A549 (cell line): Measurements from ENCODE around the gene C1orf87. TPM values are rescaled to one million over a fixed set of nuclear protein-coding genes. Genes with fewer than 3 reads are reported as not detected.

Source experiments
- ATAC-seq, 2 experiments: fragments of 200-7000 bp in 1 of 2; fragments of >200 bp in 1 of 2; cut with Nextera tagmentation in 1 of 2; cut with Tn5 transposase in 1 of 2; 3 replicates each; pipeline versions ENCODE4 v1.8.0 to v1.9.1; 2018 to 2020; ENCODE audit warnings: mild to moderate bottlenecking in 1 of 2, moderate library complexity in 1 of 2
- CTCF ChIA-PET: fragments of 300-600 bp; sonication (Branson Sonifier 250); formaldehyde crosslinking; extraction: SDS; loops from one replicate; lab custom pipeline; 2021; ENCODE audit warnings: antibody characterized with exemption, inconsistent platforms; lab: Yijun Ruan, JAX
- POLR2A ChIA-PET: fragments of 350-600 bp; formaldehyde crosslinking; extraction: SDS; loops from one replicate; lab custom pipeline; 2021; ENCODE audit warnings: antibody characterized with exemption, inconsistent platforms; lab: Yijun Ruan, JAX
- DNase-seq, 2 experiments: peaks; one replicate each; pipeline versions ENCODE4 v3.0.0 to v3.0.0-alpha.2; 2011 to 2016; ENCODE audit warnings: low read depth in 1 of 2, low spot score in 1 of 2
- FAIRE-seq: peaks from 2 replicates; lab custom pipeline; 2011; peaks lifted over from hg19 to GRCh38; lab: Jason Lieb, UNC
- H3K27ac ChIP-seq, 2 experiments: fragments of >200 bp; sonication (Bioruptor Twin); formaldehyde crosslinking; 3 replicates each; pipeline ENCODE4 v1.5.1; 2016 to 2017
- H3K4me1 ChIP-seq: fragments of >200 bp; sonication (Bioruptor Twin); formaldehyde crosslinking; 3 replicates; pipeline ENCODE4 v1.6.1; 2016
- H3K4me2 ChIP-seq: fragments of >200 bp; sonication (Bioruptor Twin); formaldehyde crosslinking; 3 replicates; pipeline ENCODE4 v1.6.1; 2016
- H3K4me3 ChIP-seq: fragments of >200 bp; sonication (Bioruptor Twin); formaldehyde crosslinking; 3 replicates; pipeline ENCODE4 v1.5.1; 2016
- H3K9me3 ChIP-seq: fragments of >200 bp; sonication (Bioruptor Twin); formaldehyde crosslinking; 3 replicates; pipeline ENCODE4 v1.6.1; 2016
- BHLHE40 ChIP-seq: IDR thresholded peaks from 2 replicates; pipeline ENCODE4 v1.6.1; 2012; ENCODE audit warnings: low read depth, low read length, inconsistent platforms
- CBX2 ChIP-seq: fragments of 200-600 bp; sonication (generic); IDR thresholded peaks from 2 replicates; pipeline ENCODE4 v1.6.1; 2016; ENCODE audit warnings: low read depth, mild to moderate bottlenecking, borderline replicate concordance
- CBX8 ChIP-seq: fragments of 200-600 bp; sonication (generic); IDR thresholded peaks from 2 replicates; pipeline ENCODE4 v1.6.1; 2016
- CEBPB ChIP-seq, 2 experiments: fragments of >200 bp in 1 of 2; sonication (Bioruptor Twin) in 1 of 2; formaldehyde crosslinking in 1 of 2; IDR thresholded peaks; 2 replicates each; pipeline ENCODE4 v1.6.1; 2012 to 2016
- CHD2 ChIP-seq: fragments of 150-350 bp; IDR thresholded peaks from 2 replicates; pipeline ENCODE4 v1.6.1; 2014; ENCODE audit warnings: low read length; ENCODE audit not compliant: partially characterized antibody
- CHD4 ChIP-seq: fragments of 200-600 bp; sonication (generic); IDR thresholded peaks from 2 replicates; pipeline ENCODE4 v1.6.1; 2016; ENCODE audit warnings: antibody characterized with exemption, mild to moderate bottlenecking, borderline replicate concordance
- EP300 ChIP-seq, 2 experiments: fragments of >200 bp; sonication (Bioruptor Twin); formaldehyde crosslinking; IDR thresholded peaks; 2 replicates in 1 of 2; 3 replicates in 1 of 2; pipeline ENCODE4 v1.6.1; 2016 to 2017
- GATA3 ChIP-seq: IDR thresholded peaks from 2 replicates; pipeline ENCODE4 v1.6.1; 2012; ENCODE audit warnings: borderline replicate concordance
- HEYL ChIP-seq: fragments of 250-450 bp; sonication (Bioruptor Pico); IDR thresholded peaks from 2 replicates; pipeline ENCODE4 v1.8.0; 2021; ENCODE audit warnings: mild to moderate bottlenecking, moderate library complexity
- HOXA7 ChIP-seq: fragments of 250-450 bp; sonication (Bioruptor Pico); IDR thresholded peaks from 2 replicates; pipeline ENCODE4 v1.5.0; 2020; ENCODE audit warnings: mild to moderate bottlenecking, moderate library complexity
- JUNB ChIP-seq: fragments of >200 bp; sonication (Bioruptor Twin); formaldehyde crosslinking; IDR thresholded peaks from 2 replicates; pipeline ENCODE4 v1.6.1; 2016
- KDM1A ChIP-seq: fragments of 200-600 bp; sonication (generic); IDR thresholded peaks from 2 replicates; pipeline ENCODE4 v1.6.1; 2016; ENCODE audit warnings: low read depth, mild to moderate bottlenecking
- MAFK ChIP-seq: fragments of 450-650 bp; IDR thresholded peaks from 2 replicates; pipeline ENCODE4 v1.6.1; 2014; ENCODE audit not compliant: partially characterized antibody
- MAZ ChIP-seq: fragments of 150-350 bp; IDR thresholded peaks from 2 replicates; pipeline ENCODE4 v1.6.1; 2014; ENCODE audit warnings: antibody characterized with exemption, low read depth, low read length, borderline replicate concordance
- NPAS2 ChIP-seq: fragments of 250-450 bp; sonication (Bioruptor Pico); IDR thresholded peaks from 2 replicates; pipeline ENCODE4 v1.8.0; 2022; ENCODE audit warnings: mild to moderate bottlenecking, moderate library complexity, borderline replicate concordance
- POLR2A ChIP-seq: IDR thresholded peaks from 2 replicates; pipeline ENCODE4 v1.6.1; 2012; ENCODE audit warnings: mild to moderate bottlenecking, low read length
- POLR2AphosphoS2 ChIP-seq: conservative IDR thresholded peaks from 2 replicates; pipeline ENCODE4 v1.6.1; 2012; ENCODE audit warnings: low read length, improper control_type of control experiment, inconsistent platforms
- RARB ChIP-seq: fragments of 250-450 bp; sonication (Bioruptor Pico); IDR thresholded peaks from 2 replicates; pipeline ENCODE4 v1.8.0; 2021; ENCODE audit warnings: mild to moderate bottlenecking, moderate library complexity
- RFX5 ChIP-seq: fragments of 450-650 bp; IDR thresholded peaks from 2 replicates; pipeline ENCODE4 v1.7.1; 2014; ENCODE audit warnings: antibody characterized with exemption, mild to moderate bottlenecking, moderate library complexity
- SMC3 ChIP-seq: fragments of >200 bp; sonication (Bioruptor Twin); formaldehyde crosslinking; IDR thresholded peaks from 3 replicates; pipeline ENCODE4 v1.6.1; 2018; ENCODE audit warnings: inconsistent platforms
- SREBF2 ChIP-seq: fragments of 450-650 bp; IDR thresholded peaks from 2 replicates; pipeline ENCODE4 v1.6.1; 2014; ENCODE audit warnings: mild to moderate bottlenecking, moderate library complexity
- TFCP2L1 ChIP-seq: fragments of 250-450 bp; sonication (Bioruptor Pico); IDR thresholded peaks from 2 replicates; pipeline ENCODE4 v1.5.0; 2021; ENCODE audit warnings: mild to moderate bottlenecking
- TP53 ChIP-seq: fragments of 250-450 bp; sonication (Bioruptor Pico); IDR thresholded peaks from 2 replicates; pipeline ENCODE4 v1.5.0; 2021; ENCODE audit warnings: mild to moderate bottlenecking, moderate library complexity
- ZC3H11A ChIP-seq: fragments of 450-650 bp; IDR thresholded peaks from 2 replicates; pipeline ENCODE4 v1.6.1; 2014; ENCODE audit warnings: antibody characterized with exemption, mild to moderate bottlenecking
- ZFP36 ChIP-seq: fragments of 450-650 bp; IDR thresholded peaks from 2 replicates; pipeline ENCODE4 v1.6.1; 2014; ENCODE audit warnings: borderline replicate concordance; ENCODE audit not compliant: partially characterized antibody
- ZNF302 ChIP-seq: fragments of 250-450 bp; sonication (Bioruptor Pico); IDR thresholded peaks from 2 replicates; pipeline ENCODE4 v1.9.0; 2021; ENCODE audit warnings: inconsistent platforms, mild to moderate bottlenecking, moderate library complexity
- ZSCAN20 ChIP-seq: fragments of 250-450 bp; sonication (Bioruptor Pico); IDR thresholded peaks from 2 replicates; pipeline ENCODE4 v1.8.0; 2022; ENCODE audit warnings: mild to moderate bottlenecking, moderate library complexity
- WGBS: methylation state at CpG from one replicate; pipeline ENCODE4 v1.1.6; 2017; ENCODE audit errors: missing lambda C conversion rate; 5-methylcytosine and 5-hydroxymethylcytosine counted together
- polyA plus RNA-seq, 4 experiments: library from polyadenylated mRNA; depleted of rRNA in 3 of 4; stranded (reverse); fragments of >200 nt; fragmentation: RNase III in 1 of 4; extraction: RNeasy Plus Mini Kit Qiagen cat#74134 plus additional on column Dnase treatment in 1 of 4; gene quantifications; 2 replicates in 3 of 4; 3 replicates in 1 of 4; pipeline ENCODE4 v1.2.3, GENCODE V29; 2011 to 2017
- TF ChIP-seq, protein P1 (sequence below): fragments of 450-650 bp; IDR thresholded peaks from 2 replicates; pipeline ENCODE4 v1.6.1; 2014; ENCODE audit warnings: antibody characterized with exemption
- TF ChIP-seq, protein P2 (sequence below): IDR thresholded peaks from 2 replicates; pipeline ENCODE4 v1.6.1; 2012
- TF ChIP-seq, protein P3 (sequence below): IDR thresholded peaks from 2 replicates; pipeline ENCODE4 v1.6.1; 2012; ENCODE audit warnings: low read depth, borderline replicate concordance
- TF ChIP-seq, protein P4 (sequence below): fragments of 150-350 bp; IDR thresholded peaks from 2 replicates; pipeline ENCODE4 v1.6.1; 2014; ENCODE audit warnings: low read depth, mild to moderate bottlenecking, low read length

Gene C1orf87
- polyA plus RNA-seq, 2 of the 4 experiments (the other 2 are of a cell fraction): not detected

DNA sequence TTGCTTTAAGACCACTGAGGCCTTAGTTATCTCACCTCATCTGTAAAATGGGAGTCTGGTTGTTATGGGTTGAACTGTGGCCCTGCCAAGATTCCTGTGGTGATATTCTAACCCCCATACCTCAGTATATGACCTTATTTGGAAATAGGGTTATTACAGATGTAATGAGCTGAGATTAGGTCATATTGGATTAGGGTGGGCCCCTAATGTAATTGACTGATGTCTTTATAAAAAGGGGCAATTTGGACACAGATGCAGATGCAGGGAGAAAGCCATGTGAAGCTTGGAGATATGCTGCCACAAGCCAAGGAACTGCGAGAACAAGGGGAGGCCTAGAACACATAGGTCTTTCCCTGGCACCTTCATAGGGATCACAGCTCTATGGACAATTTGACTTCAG lies 3.9 kb downstream of the C1orf87 start (continued):
- TF ChIP-seq CHD2 (no peak), HEYL (no peak), KDM1A (no peak), TFCP2L1 (CRISPR knock-in tag) (no peak), CHD4 (no peak), RFX5 (no peak)
- TF ChIP-seq, protein P1, sequence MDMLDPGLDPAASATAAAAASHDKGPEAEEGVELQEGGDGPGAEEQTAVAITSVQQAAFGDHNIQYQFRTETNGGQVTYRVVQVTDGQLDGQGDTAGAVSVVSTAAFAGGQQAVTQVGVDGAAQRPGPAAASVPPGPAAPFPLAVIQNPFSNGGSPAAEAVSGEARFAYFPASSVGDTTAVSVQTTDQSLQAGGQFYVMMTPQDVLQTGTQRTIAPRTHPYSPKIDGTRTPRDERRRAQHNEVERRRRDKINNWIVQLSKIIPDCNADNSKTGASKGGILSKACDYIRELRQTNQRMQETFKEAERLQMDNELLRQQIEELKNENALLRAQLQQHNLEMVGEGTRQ: no peak

DNA sequence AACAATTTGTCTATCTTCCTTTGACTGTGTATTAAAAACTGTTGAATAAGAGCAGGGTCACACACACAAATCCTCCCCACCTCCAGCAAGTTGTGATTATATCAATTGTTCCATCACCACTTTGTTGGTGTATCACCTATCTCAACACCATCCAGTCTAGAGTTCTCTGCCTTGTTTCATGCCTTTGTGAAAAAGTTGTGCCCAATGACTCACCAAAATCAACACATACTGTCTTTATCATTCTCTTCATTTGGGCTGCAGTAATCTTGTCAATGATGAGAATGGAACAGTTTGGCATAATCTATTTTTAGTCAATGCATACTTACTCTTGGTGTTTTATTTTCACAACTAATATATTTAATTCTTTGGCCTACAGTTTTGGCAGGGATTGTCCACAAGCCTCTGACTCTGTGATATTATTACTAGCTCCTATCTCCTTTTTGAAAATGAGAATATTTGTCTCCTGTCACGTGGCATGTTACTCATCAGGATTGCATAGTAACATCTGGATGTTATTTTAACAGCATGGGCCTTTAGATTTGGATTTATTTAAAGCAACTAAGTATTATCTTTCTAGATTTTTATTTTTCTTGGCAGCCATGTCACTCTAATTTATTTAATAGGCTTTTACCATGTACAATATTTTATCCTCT lies 5.1 kb downstream of the C1orf87 start:
- POLR2A ChIA-PET: no interaction called here
- Histone ChIP-seq H3K4me3 (no peak overlapping the region), H3K4me2 (no peak overlapping the region), H3K9me3 (no peaks in the 10 kb centered on the region), H3K4me1 (no peaks in the 10 kb centered on the region), H3K27ac (no peak overlapping the region)
- ATAC-seq (no peak), FAIRE-seq (no peak), DNase-seq (no peak)
- no peak for TF ChIP-seq SREBF2
- TF ChIP-seq EP300 (IDR thresholded peaks at IDR 0.05): no peak
- no peak for TF ChIP-seq JUNB
- no peak for TF ChIP-seq ZFP36
- no peak for TF ChIP-seq SMC3
- TF ChIP-seq, protein P2, sequence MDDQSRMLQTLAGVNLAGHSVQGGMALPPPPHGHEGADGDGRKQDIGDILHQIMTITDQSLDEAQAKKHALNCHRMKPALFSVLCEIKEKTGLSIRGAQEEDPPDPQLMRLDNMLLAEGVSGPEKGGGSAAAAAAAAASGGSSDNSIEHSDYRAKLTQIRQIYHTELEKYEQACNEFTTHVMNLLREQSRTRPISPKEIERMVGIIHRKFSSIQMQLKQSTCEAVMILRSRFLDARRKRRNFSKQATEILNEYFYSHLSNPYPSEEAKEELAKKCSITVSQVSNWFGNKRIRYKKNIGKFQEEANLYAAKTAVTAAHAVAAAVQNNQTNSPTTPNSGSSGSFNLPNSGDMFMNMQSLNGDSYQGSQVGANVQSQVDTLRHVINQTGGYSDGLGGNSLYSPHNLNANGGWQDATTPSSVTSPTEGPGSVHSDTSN: no peak
- no peak for TF ChIP-seq GATA3
- TF ChIP-seq CEBPB (IDR thresholded peaks at IDR 0.05): no peak
- WGBS: 0% methylated on average over 1 of the region's 1 CpG
- CTCF ChIA-PET: no interaction called here

DNA sequence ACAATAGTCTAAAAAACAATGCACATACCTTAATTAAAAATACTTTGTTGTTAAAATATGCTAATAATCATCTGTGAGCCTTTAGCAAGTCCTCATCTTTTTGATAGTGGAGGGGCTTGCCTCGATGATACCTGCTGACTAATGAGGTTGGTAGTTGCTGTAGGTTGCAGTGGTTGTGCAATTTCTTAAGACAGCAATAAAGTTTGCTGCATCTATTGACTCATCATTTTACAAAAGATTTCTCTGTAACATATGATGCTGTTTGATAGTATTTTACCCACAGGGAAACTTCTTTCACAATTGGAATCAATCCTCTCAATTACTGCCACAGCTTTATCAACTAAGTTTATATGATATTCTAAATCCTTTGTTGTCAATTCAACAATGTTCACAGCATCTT lies 7.6 kb downstream of the C1orf87 start:
- no peak overlapping the region for H3K4me3 ChIP-seq
- H3K4me2 ChIP-seq: no peak overlapping the region
- no peaks in the 10 kb centered on the region for H3K9me3 ChIP-seq
- WGBS: 0% methylated on average over 1 of the region's 1 CpG
- FAIRE-seq (no peak), DNase-seq (no peak), ATAC-seq (no peak)
- TF ChIP-seq HEYL (no peak), RFX5 (no peak), ZC3H11A (no peak), ZSCAN20 (CRISPR knock-in tag) (no peak), HOXA7 (CRISPR knock-in tag) (no peak)
- ChIA-PET POLR2A (no interaction called here), CTCF (no interaction called here)
- no peaks in the 10 kb centered on the region for H3K4me1 ChIP-seq
- H3K27ac ChIP-seq: no peak overlapping the region

DNA sequence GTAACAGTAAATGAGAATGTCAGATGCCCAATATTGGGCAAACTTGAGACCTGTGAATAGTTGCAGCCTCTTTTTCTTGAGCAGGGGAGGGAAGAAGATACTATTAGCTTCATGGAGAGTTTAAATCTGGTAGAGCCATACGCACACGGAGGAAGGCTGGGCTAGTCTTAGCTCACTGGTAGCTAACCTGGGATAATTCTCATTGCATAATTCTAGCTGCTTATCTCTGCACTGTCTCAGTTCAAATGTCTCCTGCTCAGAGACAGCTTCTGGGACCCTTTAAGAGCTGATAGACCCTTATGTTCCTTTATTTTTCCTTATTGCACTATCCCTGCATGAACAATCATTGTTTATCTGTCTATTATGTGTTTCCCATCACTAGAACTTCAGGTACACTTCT lies 8.4 kb downstream of the C1orf87 start:
- ATAC-seq (no peak), DNase-seq (no peak), FAIRE-seq (no peak)
- ChIA-PET CTCF (no interaction called here), POLR2A (no interaction called here)
- H3K4me2 ChIP-seq: no peak overlapping the region
- no peaks in the 10 kb centered on the region for H3K4me1 ChIP-seq
- no peak for TF ChIP-seq ZNF302
- TF ChIP-seq, protein P3, sequence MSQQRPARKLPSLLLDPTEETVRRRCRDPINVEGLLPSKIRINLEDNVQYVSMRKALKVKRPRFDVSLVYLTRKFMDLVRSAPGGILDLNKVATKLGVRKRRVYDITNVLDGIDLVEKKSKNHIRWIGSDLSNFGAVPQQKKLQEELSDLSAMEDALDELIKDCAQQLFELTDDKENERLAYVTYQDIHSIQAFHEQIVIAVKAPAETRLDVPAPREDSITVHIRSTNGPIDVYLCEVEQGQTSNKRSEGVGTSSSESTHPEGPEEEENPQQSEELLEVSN: no peak
- TF ChIP-seq MAZ: no peak
- no peak for TF ChIP-seq KDM1A
- TF ChIP-seq CBX8: no peak
- no peak for TF ChIP-seq NPAS2 (CRISPR knock-in tag)
- TF ChIP-seq RARB: no peak
- TF ChIP-seq POLR2AphosphoS2: no peak
- no peak for TF ChIP-seq POLR2A
- TF ChIP-seq BHLHE40: no peak
- TF ChIP-seq, protein P4, sequence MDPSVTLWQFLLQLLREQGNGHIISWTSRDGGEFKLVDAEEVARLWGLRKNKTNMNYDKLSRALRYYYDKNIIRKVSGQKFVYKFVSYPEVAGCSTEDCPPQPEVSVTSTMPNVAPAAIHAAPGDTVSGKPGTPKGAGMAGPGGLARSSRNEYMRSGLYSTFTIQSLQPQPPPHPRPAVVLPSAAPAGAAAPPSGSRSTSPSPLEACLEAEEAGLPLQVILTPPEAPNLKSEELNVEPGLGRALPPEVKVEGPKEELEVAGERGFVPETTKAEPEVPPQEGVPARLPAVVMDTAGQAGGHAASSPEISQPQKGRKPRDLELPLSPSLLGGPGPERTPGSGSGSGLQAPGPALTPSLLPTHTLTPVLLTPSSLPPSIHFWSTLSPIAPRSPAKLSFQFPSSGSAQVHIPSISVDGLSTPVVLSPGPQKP: no peak
- no peak for TF ChIP-seq CHD2
- no peak for TF ChIP-seq TP53 (CRISPR knock-in tag)
- no peak for TF ChIP-seq CEBPB (IDR thresholded peaks at IDR 0.05)
- TF ChIP-seq CBX2: no peak
- no peak for TF ChIP-seq MAFK
- no peak overlapping the region for H3K4me3 ChIP-seq
- 49% methylated on average over 2 of the region's 2 CpGs for WGBS
- no peaks in the 10 kb centered on the region for H3K9me3 ChIP-seq
- no peak overlapping the region for H3K27ac ChIP-seq
